GM19193 (cell line): Measurements from ENCODE around the gene SLC9B2.

Experiments
- POLR2A ChIP-seq: IDR thresholded peaks from 4 replicates; pipeline ENCODE4 v1.6.1; 2011; ENCODE audit not compliant: insufficient read depth, insufficient read length; ENCODE audit errors: extremely low read depth

SLC9B2 gene

GRCh38 chr4:103012551-103012950, 64.0 kb downstream of the SLC9B2 start:
- no peak for TF ChIP-seq POLR2A

- TF ChIP-seq POLR2A: no peak
These were observed 64.5 kb downstream of the SLC9B2 start for GRCh38 chr4:103012060-103012459.

- TF ChIP-seq POLR2A: no peak
These were observed 65.1 kb downstream of the SLC9B2 start for GRCh38 chr4:103011378-103012025.

GRCh38 chr4:103010804-103011203, 65.8 kb downstream of the SLC9B2 start:
- no peak for TF ChIP-seq POLR2A

- TF ChIP-seq POLR2A: no peak
These were observed 67.5 kb downstream of the SLC9B2 start for GRCh38 chr4:103008875-103009729.

GRCh38 chr4:103002551-103002950, 74.0 kb downstream of the SLC9B2 start:
- no peak for TF ChIP-seq POLR2A

GRCh38 chr4:102994803-102995202, 81.8 kb downstream of the SLC9B2 start:
- no peak for TF ChIP-seq POLR2A

GRCh38 chr4:102988429-102989020, 88.0 kb downstream of the SLC9B2 start:
- no peak for TF ChIP-seq POLR2A

GRCh38 chr4:102981005-102981404, 95.6 kb downstream of the SLC9B2 start:
- no peak for TF ChIP-seq POLR2A
